Measurements from ENCODE around the gene FHAD1. TPM values are rescaled to one million over a fixed set of nuclear protein-coding genes. Genes with fewer than 3 reads are reported as not detected.

FHAD1 gene
- total RNA-seq, 3 donors from 2014 or later (not counting 1 experiment from before 2014, with no cell fraction given): 0.72 to 1.9 (median 1.7) TPM

GRCh38 chr1:15314328-15315281, 67.6 kb downstream of the FHAD1 start:
- DNase-seq: no peak
- Mint-ChIP-seq H3K27ac (peak overlapping the region; percentile 60 to 66), H3K27me3 (ENCODE audit: low read depth in 2 of 2) (no peaks in the 10 kb centered on the region), H3K9me3 (no peaks in the 10 kb centered on the region), H3K4me3 (no peak overlapping the region), H3K36me3 (no peaks in the 10 kb centered on the region), H3K4me1 (peaks cover 0 to 11% of the 10 kb centered on the region in 2 donors)
- no peak overlapping the region for H3K4me3 ChIP-seq (ENCODE audit: low read length)
- no peaks in the 10 kb centered on the region for H3K36me3 ChIP-seq (ENCODE audit: control insufficient read depth, insufficient read depth, low read length)
- H3K4me1 ChIP-seq (ENCODE audit: control insufficient read depth, insufficient read depth, low read length): no peaks in the 10 kb centered on the region
- intact Hi-C loops (cut with micrococcal nuclease): loop anchor here (5.0 kb wide), 1 partner anchor 38 kb away; no protein-coding TSS in a partner anchor
- H3K27me3 ChIP-seq (ENCODE audit: control insufficient read depth, insufficient read depth, low read length): no peaks in the 10 kb centered on the region
- WGBS (ENCODE audit: insufficient coverage): 84% methylated on average over 25 of the region's 26 CpGs
- no peak overlapping the region for H3K27ac ChIP-seq (ENCODE audit: low read length)
- no peak for TF ChIP-seq CTCF (IDR thresholded peaks at IDR 0.05)
- H3K9me3 ChIP-seq (ENCODE audit: control insufficient read depth, insufficient read depth, low read length): no peaks in the 10 kb centered on the region
- peak; percentile 21 to 49 (median 28) for ATAC-seq

GRCh38 chr1:15315815-15316214, 68.8 kb downstream of the FHAD1 start:
- peaks cover 8% of the 10 kb centered on the region for H3K36me3 Mint-ChIP-seq
- H3K4me1 ChIP-seq (ENCODE audit: control insufficient read depth, insufficient read depth, low read length): no peaks in the 10 kb centered on the region
- no peaks in the 10 kb centered on the region for H3K36me3 ChIP-seq (ENCODE audit: control insufficient read depth, insufficient read depth, low read length)
- no peak overlapping the region for H3K4me3 ChIP-seq (ENCODE audit: low read length)
- 83% methylated on average over 7 of the region's 7 CpGs for WGBS (ENCODE audit: insufficient coverage)
- intact Hi-C loops (cut with micrococcal nuclease): loop anchor here (5.0 kb wide), 1 partner anchor 36 kb away; no protein-coding TSS in a partner anchor
- no peaks in the 10 kb centered on the region for H3K27me3 ChIP-seq (ENCODE audit: control insufficient read depth, insufficient read depth, low read length)
- H3K9me3 ChIP-seq (ENCODE audit: control insufficient read depth, insufficient read depth, low read length): no peaks in the 10 kb centered on the region
- no peak overlapping the region for H3K27ac Mint-ChIP-seq
- no peak overlapping the region for H3K4me3 Mint-ChIP-seq
- H3K27ac ChIP-seq (ENCODE audit: low read length): no peak overlapping the region
- H3K27me3 Mint-ChIP-seq (ENCODE audit: low read depth in 2 of 2): no peaks in the 10 kb centered on the region
- DNase-seq (no peak), ATAC-seq (no peak)
- peaks cover 0 to 11% of the 10 kb centered on the region in 2 donors for H3K4me1 Mint-ChIP-seq
- TF ChIP-seq CTCF (IDR thresholded peaks at IDR 0.05): no peak
- peaks cover 3 to 5% of the 10 kb centered on the region in 2 donors for H3K9me3 Mint-ChIP-seq

GRCh38 chr1:15316510-15316909, 69.5 kb downstream of the FHAD1 start:
- Mint-ChIP-seq H3K4me3 (no peak overlapping the region), H3K9me3 (peaks cover 3 to 5% of the 10 kb centered on the region in 2 donors), H3K27me3 (ENCODE audit: low read depth in 2 of 2) (no peaks in the 10 kb centered on the region), H3K27ac (no peak overlapping the region), H3K36me3 (peaks cover 8% of the 10 kb centered on the region), H3K4me1 (peaks cover 0 to 11% of the 10 kb centered on the region in 2 donors)
- Histone ChIP-seq H3K27me3 (ENCODE audit: control insufficient read depth, insufficient read depth, low read length) (no peaks in the 10 kb centered on the region), H3K27ac (ENCODE audit: low read length) (no peak overlapping the region), H3K9me3 (ENCODE audit: control insufficient read depth, insufficient read depth, low read length) (no peaks in the 10 kb centered on the region), H3K4me1 (ENCODE audit: control insufficient read depth, insufficient read depth, low read length) (no peaks in the 10 kb centered on the region), H3K36me3 (ENCODE audit: control insufficient read depth, insufficient read depth, low read length) (no peaks in the 10 kb centered on the region), H3K4me3 (ENCODE audit: low read length) (no peak overlapping the region)
- TF ChIP-seq CTCF (IDR thresholded peaks at IDR 0.05): no peak
- no peak for DNase-seq
- WGBS (ENCODE audit: insufficient coverage): 0% methylated on average over 1 of the region's 1 CpG
- intact Hi-C loops (cut with micrococcal nuclease): loop anchor here (5.0 kb wide), 1 partner anchor 36 kb away; no protein-coding TSS in a partner anchor
- ATAC-seq: no peak
